Osteoblast (primary cell): Measurements from ENCODE around the gene TMCO6. TPM values are rescaled to one million over a fixed set of nuclear protein-coding genes. Genes with fewer than 3 reads are reported as not detected.
"Not testable (repeated sequence)": the region's sequence is repeated elsewhere in the genome, so short reads cannot be mapped to it uniquely, and the experiment has no call there.

ENCODE experiments used
- DNase-seq: peaks from one replicate; pipeline ENCODE4 v3.0.0; 2011; ENCODE audit warnings: low spot score, mixed read lengths; ENCODE audit not compliant: insufficient read length; ENCODE audit errors: missing footprints
- H2AFZ ChIP-seq: 2 replicates; pipeline ENCODE4 v1.6.0; 2011; ENCODE audit warnings: mild to moderate bottlenecking, low read length
- H3K27ac ChIP-seq: 2 replicates; pipeline ENCODE4 v1.5.1; 2011; ENCODE audit warnings: mild to moderate bottlenecking, low read depth, low read length, moderate library complexity
- H3K27me3 ChIP-seq: 2 replicates; pipeline ENCODE4 v1.6.0; 2012; ENCODE audit warnings: mild to moderate bottlenecking, control low read depth, inconsistent platforms, low read length, moderate library complexity; ENCODE audit not compliant: insufficient read depth
- H3K36me3 ChIP-seq: 2 replicates; pipeline ENCODE4 v1.5.1; 2011; ENCODE audit warnings: mild to moderate bottlenecking, low read length, control low read depth, moderate library complexity; ENCODE audit not compliant: insufficient read depth
- H3K4me1 ChIP-seq: 2 replicates; pipeline ENCODE4 v1.5.1; 2011; ENCODE audit warnings: mild to moderate bottlenecking, low read length, control low read depth, moderate library complexity; ENCODE audit not compliant: insufficient read depth
- H3K4me2 ChIP-seq: 2 replicates; pipeline ENCODE4 v1.6.0; 2011; ENCODE audit warnings: mild to moderate bottlenecking, low read length; ENCODE audit not compliant: insufficient read depth
- H3K4me3 ChIP-seq: fragments of 200-600 bp; sonication (generic); 3 replicates; pipeline ENCODE4 v1.5.1; 2012; ENCODE audit warnings: mild to moderate bottlenecking, low read length, inconsistent platforms; ENCODE audit not compliant: insufficient read depth
- H3K79me2 ChIP-seq: 2 replicates; pipeline ENCODE4 v1.6.0; 2012; ENCODE audit warnings: mild to moderate bottlenecking, low read length, control low read depth, inconsistent platforms; ENCODE audit not compliant: insufficient read depth
- H3K9me3 ChIP-seq: 2 replicates; pipeline ENCODE4 v1.5.1; 2011; ENCODE audit warnings: low read depth, low read length, control low read depth
- H4K20me1 ChIP-seq: 2 replicates; pipeline ENCODE4 v1.6.0; 2012; ENCODE audit warnings: mild to moderate bottlenecking, low read length, control low read depth; ENCODE audit not compliant: insufficient read depth
- total RNA-seq: library from RNA; depleted of rRNA; stranded (reverse); fragments of >200 nt; gene quantifications from 2 replicates; pipeline ENCODE4 v1.2.3, GENCODE V29; 2012
- TF ChIP-seq, protein P1 (sequence below): IDR thresholded peaks from 2 replicates; pipeline ENCODE4 v1.5.1; 2011; ENCODE audit warnings: mild to moderate bottlenecking, low read depth, low read length, moderate library complexity; ENCODE audit errors: extremely low read depth

The TMCO6 gene
- total RNA-seq, 1 donor: 8.3 TPM

- H2AFZ ChIP-seq: peak within 1 kb of the TSS; percentile 84
Measured at GRCh38 chr5:140664359-140665119, 25.3 kb downstream of the TMCO6 start, which contains the start of gene WDR55. TSS of gene WDR55 (plus strand) at chr5:140664904. CDS start at chr5:140664913, 9 bp downstream.

GRCh38 chr5:140671035-140671434, 31.8 kb downstream of the TMCO6 start:
- H3K36me3 ChIP-seq: peaks cover 55% of the 10 kb centered on the region
- not testable (repeated sequence) for H3K4me1 ChIP-seq

More at GRCh38 chr5:140664359-140665119, 25.3 kb downstream of the TMCO6 start, which contains the start of gene WDR55:
- Histone ChIP-seq H3K9me3 (no peaks in the 10 kb centered on the region), H3K27me3 (no peaks in the 10 kb centered on the region), H3K27ac (peak within 1 kb of the TSS; percentile 84), H3K4me1 (peaks cover 6% of the 10 kb centered on the region), H3K4me3 (peak within 1 kb of the TSS; percentile 84), H3K79me2 (peaks cover 43% of the 10 kb centered on the region), H3K36me3 (peaks cover 56% of the 10 kb centered on the region), H3K4me2 (peak within 1 kb of the TSS; percentile 90), H4K20me1 (peaks cover 13% of the 10 kb centered on the region)
- peak; percentile 99 for DNase-seq
- TF ChIP-seq, protein P1, sequence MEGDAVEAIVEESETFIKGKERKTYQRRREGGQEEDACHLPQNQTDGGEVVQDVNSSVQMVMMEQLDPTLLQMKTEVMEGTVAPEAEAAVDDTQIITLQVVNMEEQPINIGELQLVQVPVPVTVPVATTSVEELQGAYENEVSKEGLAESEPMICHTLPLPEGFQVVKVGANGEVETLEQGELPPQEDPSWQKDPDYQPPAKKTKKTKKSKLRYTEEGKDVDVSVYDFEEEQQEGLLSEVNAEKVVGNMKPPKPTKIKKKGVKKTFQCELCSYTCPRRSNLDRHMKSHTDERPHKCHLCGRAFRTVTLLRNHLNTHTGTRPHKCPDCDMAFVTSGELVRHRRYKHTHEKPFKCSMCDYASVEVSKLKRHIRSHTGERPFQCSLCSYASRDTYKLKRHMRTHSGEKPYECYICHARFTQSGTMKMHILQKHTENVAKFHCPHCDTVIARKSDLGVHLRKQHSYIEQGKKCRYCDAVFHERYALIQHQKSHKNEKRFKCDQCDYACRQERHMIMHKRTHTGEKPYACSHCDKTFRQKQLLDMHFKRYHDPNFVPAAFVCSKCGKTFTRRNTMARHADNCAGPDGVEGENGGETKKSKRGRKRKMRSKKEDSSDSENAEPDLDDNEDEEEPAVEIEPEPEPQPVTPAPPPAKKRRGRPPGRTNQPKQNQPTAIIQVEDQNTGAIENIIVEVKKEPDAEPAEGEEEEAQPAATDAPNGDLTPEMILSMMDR: no peak

DNA sequence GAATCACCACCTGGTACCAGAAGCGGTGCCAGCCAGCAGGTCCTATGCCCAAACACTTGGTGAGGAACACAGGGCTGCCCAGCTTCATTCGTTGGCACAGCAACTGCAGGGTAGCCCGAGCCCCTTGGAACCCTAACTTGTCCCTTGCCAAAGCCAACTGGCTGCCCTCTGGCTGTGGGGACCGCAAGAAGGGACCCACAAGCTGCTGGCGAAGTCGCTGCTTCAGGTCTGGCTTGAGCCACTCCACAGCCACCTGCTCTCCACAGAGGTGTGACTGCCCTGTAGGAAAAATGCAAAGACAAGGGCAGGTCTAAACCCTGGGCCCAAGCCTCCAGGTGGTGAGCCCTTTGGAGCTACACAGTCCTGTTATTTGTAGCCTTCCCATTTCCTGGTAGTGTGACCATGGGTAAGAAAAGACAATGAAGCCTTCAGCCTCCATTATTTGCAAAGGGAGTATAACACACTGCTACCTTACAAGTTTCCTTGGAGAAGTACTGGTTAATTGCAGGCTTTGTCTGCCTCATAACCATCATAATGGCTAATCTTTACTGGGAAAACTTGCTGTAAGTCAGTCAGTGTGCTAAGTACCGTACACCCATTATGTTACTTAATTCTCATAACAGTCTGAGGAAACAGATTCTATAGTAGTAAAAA, 32.3 kb downstream of the TMCO6 start:
- Histone ChIP-seq H3K4me2 (no peak overlapping the region), H2AFZ (no peak overlapping the region), H3K27ac (no peak overlapping the region), H3K79me2 (peaks cover 27% of the 10 kb centered on the region), H3K4me3 (no peak overlapping the region), H4K20me1 (peaks cover 9% of the 10 kb centered on the region), H3K9me3 (no peaks in the 10 kb centered on the region), H3K36me3 (peaks cover 61% of the 10 kb centered on the region), H3K4me1 (no peaks in the 10 kb centered on the region), H3K27me3 (no peaks in the 10 kb centered on the region)
- TF ChIP-seq, protein P1: no peak
- DNase-seq: peak; percentile 69

More at GRCh38 chr5:140671035-140671434, 31.8 kb downstream of the TMCO6 start:
- H3K4me2 ChIP-seq, H3K4me3 ChIP-seq, H3K27ac ChIP-seq, H3K9me3 ChIP-seq, H3K27me3 ChIP-seq, H2AFZ ChIP-seq, DNase-seq: not testable (repeated sequence)
- peaks cover 13% of the 10 kb centered on the region for H4K20me1 ChIP-seq
- H3K79me2 ChIP-seq: peaks cover 32% of the 10 kb centered on the region

- TF ChIP-seq, protein P1: no peak
- peak; percentile 86 for DNase-seq
- H3K36me3 ChIP-seq: peaks cover 71% of the 10 kb centered on the region
- no peaks in the 10 kb centered on the region for H3K9me3 ChIP-seq
- H2AFZ ChIP-seq: no peak overlapping the region
- H3K4me2 ChIP-seq: no peak overlapping the region
- H3K4me3 ChIP-seq: peak overlapping the region; percentile 33
- no peaks in the 10 kb centered on the region for H3K4me1 ChIP-seq
- no peak overlapping the region for H3K27ac ChIP-seq
- H4K20me1 ChIP-seq: peaks cover 4% of the 10 kb centered on the region
- H3K79me2 ChIP-seq: peaks cover 17% of the 10 kb centered on the region
- H3K27me3 ChIP-seq: no peaks in the 10 kb centered on the region
Measured at GRCh38 chr5:140672455-140673186, 33.4 kb downstream of the TMCO6 start.
